GM20000 (cell line): Measurements from ENCODE around the gene TMTC4.

ENCODE experiments used
- DNase-seq: peaks from one replicate; pipeline ENCODE4 v3.0.0; 2012; ENCODE audit warnings: low spot score
- TF ChIP-seq, protein P1 (sequence below): IDR thresholded peaks from 2 replicates; pipeline ENCODE4 v1.5.1; 2012; ENCODE audit warnings: mild to moderate bottlenecking, control low read depth; ENCODE audit errors: extremely low read depth, missing control alignments

The TMTC4 gene

DNA sequence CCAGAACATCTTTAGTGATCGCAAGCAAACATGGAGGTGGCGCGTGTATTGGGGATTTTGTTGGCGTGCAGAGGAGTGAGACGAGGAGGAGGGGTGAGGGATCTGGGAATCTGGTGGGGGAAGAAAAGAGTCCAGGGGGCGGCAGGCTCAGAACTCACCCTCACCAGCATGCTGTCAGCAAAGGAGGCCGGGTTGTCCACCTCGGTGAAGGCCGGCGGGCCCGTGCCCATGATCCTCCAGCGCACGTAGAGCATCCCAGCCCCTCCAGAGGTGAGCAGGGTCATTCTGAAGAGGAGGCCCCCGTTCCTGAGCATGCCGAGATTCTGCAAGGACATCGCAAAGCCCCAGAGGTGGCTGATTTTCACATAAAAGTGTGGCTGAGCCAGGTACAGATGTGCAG is 37.2 kb downstream of the TMTC4 start:
- TF ChIP-seq, protein P1, sequence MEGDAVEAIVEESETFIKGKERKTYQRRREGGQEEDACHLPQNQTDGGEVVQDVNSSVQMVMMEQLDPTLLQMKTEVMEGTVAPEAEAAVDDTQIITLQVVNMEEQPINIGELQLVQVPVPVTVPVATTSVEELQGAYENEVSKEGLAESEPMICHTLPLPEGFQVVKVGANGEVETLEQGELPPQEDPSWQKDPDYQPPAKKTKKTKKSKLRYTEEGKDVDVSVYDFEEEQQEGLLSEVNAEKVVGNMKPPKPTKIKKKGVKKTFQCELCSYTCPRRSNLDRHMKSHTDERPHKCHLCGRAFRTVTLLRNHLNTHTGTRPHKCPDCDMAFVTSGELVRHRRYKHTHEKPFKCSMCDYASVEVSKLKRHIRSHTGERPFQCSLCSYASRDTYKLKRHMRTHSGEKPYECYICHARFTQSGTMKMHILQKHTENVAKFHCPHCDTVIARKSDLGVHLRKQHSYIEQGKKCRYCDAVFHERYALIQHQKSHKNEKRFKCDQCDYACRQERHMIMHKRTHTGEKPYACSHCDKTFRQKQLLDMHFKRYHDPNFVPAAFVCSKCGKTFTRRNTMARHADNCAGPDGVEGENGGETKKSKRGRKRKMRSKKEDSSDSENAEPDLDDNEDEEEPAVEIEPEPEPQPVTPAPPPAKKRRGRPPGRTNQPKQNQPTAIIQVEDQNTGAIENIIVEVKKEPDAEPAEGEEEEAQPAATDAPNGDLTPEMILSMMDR, result no peak
- DNase-seq, result no peak

DNA sequence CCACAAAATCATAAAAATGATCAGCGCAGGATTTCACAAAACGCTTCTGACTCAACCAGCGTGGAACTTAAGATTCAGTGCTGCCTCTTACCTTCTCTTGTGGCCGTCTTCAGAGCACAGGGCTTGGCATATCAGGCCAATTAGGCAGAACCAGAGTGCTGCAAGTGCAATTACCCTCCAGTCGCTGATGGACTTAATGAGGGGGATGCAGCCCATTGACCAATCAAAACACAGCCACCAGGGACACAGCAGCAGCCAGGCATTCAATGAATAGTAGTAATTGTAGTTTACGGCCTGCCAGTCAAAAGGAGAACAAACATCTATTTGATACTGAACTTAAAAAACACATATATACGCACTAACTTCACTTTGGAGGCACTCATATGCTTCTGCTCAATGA is 38.2 kb downstream of the TMTC4 start:
- no peak for DNase-seq

GRCh38 chr13:100636004-100636403 is 38.6 kb downstream of the TMTC4 start:
- TF ChIP-seq, protein P1, result no peak
- no peak for DNase-seq

More for the DNA sequence above, 38.2 kb downstream of the TMTC4 start:
- TF ChIP-seq, protein P1, result no peak

DNA sequence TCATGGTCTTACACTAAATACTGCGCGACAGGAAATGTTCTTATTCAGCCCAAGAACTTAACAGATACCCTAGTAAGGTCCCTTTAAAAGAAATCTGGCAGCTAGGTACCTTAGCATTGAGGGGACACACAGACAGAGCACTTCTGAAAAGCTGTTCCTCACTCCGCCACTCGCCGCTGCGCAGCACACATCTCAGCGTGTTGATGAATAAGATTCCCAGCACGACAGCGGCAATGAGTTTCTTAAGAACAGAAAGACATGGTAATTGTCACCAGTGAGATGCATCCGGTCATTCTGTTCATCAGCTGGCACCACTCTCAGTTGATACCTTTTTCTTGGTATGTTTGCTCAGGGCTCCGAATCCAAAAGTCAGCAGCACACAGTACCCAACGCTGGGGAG is 39.9 kb downstream of the TMTC4 start:
- DNase-seq, result no peak
- TF ChIP-seq, protein P1, result no peak

DNA sequence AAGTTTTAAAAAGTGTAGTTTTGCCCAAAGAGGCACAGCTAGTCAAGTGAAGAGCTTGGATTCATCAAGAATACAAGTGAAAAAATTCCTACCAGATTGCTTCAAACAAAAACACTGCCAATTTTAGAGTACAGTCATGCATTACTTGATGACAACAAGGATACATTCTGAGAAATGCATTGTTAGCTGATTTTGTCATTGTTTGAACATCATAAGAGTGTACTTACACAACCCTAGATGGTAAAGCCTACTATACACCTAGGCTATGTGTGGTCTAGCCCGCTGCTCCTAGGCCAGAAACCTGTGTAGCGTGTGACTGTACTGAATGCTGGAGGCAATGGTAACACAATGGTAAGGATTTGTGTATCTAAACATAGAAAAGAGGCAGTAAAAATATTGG is 41.1 kb downstream of the TMTC4 start:
- TF ChIP-seq, protein P1, result no peak
- DNase-seq, result no peak

GRCh38 chr13:100630555-100630954 is 44.0 kb downstream of the TMTC4 start:
- DNase-seq, result no peak
- TF ChIP-seq, protein P1, result no peak

DNA sequence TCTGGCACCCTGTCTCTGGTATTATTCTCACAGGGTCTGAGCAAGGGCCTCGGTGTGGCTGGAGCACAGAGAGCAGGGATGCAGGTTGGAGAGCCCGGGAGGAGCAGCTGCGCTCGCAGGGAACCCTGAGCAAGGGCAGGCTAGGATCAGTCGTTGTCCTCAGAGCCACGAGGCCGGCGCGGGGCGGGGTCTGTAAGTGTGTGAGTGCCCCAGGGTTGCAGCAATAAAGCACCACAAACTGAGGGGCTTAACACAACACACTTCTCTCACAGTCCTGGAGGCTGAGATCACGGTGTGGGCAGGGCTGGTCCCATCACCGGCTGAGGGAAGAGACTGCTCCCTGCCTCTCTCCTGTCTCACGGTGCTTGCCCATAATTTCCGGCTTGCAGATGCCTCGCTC is 47.5 kb downstream of the TMTC4 start:
- DNase-seq, result no peak
- TF ChIP-seq, protein P1, result no peak

DNA sequence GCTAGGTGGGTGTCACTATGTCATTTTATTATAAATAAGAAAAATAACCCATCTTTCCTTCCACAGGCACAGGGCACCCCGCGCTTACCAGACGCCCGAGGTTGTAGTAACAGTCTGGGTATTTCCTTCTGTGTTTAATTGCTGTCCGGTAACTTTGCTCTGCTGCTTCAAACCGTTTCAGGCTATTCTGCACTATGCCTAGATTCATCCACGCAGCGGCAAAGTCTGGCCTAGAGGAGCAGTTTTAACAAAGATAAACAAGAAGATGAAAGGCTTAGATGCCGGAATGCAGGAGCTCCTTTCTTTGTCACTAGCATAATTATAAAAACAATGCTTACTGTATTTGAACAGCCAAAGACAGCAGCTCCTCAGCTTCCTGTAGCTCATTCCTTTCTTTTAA is 49.1 kb downstream of the TMTC4 start:
- TF ChIP-seq, protein P1, result no peak
- DNase-seq, result no peak
